Upper lobe of left lung (tissue), 4 donors: ENCODE measurements around the gene CLASP1.

Experiments used
- POLR2A ChIP-seq, 4 donors: fragments of 450-650 bp; IDR thresholded peaks; one replicate each; pipeline ENCODE4 v1.5.1; 2016 to 2017; ENCODE audit warnings: antibody characterized with exemption in 4 of 4, mild to moderate bottlenecking in 2 of 4
- POLR2AphosphoS5 ChIP-seq, 2 donors: sonication (generic); formaldehyde crosslinking; IDR thresholded peaks; one replicate each; pipeline ENCODE4 v1.5.1; 2017; ENCODE audit warnings: antibody characterized with exemption in 2 of 2
- TF ChIP-seq, protein P1 (sequence below), 6 experiments: fragments of 450-650 bp in 4 of 6; fragments of 200-600 bp in 2 of 6; sonication (generic) in 2 of 6; IDR thresholded peaks; one replicate each; pipeline ENCODE4 v1.5.1; 2016 to 2019; ENCODE audit warnings: antibody characterized with exemption in 6 of 6

DNA sequence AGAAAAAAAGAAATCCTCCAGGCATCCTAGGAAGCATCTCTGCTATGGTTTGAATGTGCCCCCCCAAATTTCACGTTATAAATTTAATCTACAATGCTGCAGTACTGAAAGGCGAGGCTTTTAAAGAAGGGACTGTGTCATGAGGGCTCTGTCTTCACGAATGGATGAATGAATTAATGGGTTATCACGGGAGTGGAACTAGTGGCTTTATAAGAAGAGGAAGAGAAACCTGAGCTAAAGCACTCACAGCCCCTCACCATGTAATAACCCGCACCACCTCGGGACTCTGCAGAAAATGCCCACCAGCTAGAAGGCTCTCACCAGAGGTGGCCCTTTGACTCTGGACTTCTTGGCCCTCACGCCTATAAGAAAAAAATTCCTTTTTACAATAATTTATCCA lies 90.9 kb downstream of the CLASP1 start:
- TF ChIP-seq, protein P1, sequence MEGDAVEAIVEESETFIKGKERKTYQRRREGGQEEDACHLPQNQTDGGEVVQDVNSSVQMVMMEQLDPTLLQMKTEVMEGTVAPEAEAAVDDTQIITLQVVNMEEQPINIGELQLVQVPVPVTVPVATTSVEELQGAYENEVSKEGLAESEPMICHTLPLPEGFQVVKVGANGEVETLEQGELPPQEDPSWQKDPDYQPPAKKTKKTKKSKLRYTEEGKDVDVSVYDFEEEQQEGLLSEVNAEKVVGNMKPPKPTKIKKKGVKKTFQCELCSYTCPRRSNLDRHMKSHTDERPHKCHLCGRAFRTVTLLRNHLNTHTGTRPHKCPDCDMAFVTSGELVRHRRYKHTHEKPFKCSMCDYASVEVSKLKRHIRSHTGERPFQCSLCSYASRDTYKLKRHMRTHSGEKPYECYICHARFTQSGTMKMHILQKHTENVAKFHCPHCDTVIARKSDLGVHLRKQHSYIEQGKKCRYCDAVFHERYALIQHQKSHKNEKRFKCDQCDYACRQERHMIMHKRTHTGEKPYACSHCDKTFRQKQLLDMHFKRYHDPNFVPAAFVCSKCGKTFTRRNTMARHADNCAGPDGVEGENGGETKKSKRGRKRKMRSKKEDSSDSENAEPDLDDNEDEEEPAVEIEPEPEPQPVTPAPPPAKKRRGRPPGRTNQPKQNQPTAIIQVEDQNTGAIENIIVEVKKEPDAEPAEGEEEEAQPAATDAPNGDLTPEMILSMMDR (IDR thresholded peaks at IDR 0.05): no peak
- no peak for TF ChIP-seq POLR2A (IDR thresholded peaks at IDR 0.05)
- TF ChIP-seq POLR2AphosphoS5 (IDR thresholded peaks at IDR 0.05): no peak
